SK-N-DZ (cell line): ENCODE results near the gene SPCS1. TPM values are rescaled to one million over a fixed set of nuclear protein-coding genes. Genes with fewer than 3 reads are reported as not detected.
"Not testable (repeated sequence)": the region's sequence is repeated elsewhere in the genome, so short reads cannot be mapped to it uniquely, and the experiment has no call there.

ENCODE experiments used
- DNase-seq: peaks from one replicate; pipeline ENCODE4 v3.0.0-alpha.2; 2015; ENCODE audit warnings: low spot score
- polyA plus RNA-seq, 2 experiments: library from polyadenylated mRNA; depleted of rRNA; stranded (reverse); fragments of >200 nt; gene quantifications; 2 replicates each; pipeline ENCODE4 v1.2.3, GENCODE V29; 2014

Gene SPCS1
- polyA plus RNA-seq (2014; cell fraction: cytosol; rRNA removed) = 126 and 133 TPM in 2 replicates
- 46.8 and 80.2 TPM in 2 replicates for polyA plus RNA-seq (2014; cell fraction: nucleus; rRNA removed)

DNA sequence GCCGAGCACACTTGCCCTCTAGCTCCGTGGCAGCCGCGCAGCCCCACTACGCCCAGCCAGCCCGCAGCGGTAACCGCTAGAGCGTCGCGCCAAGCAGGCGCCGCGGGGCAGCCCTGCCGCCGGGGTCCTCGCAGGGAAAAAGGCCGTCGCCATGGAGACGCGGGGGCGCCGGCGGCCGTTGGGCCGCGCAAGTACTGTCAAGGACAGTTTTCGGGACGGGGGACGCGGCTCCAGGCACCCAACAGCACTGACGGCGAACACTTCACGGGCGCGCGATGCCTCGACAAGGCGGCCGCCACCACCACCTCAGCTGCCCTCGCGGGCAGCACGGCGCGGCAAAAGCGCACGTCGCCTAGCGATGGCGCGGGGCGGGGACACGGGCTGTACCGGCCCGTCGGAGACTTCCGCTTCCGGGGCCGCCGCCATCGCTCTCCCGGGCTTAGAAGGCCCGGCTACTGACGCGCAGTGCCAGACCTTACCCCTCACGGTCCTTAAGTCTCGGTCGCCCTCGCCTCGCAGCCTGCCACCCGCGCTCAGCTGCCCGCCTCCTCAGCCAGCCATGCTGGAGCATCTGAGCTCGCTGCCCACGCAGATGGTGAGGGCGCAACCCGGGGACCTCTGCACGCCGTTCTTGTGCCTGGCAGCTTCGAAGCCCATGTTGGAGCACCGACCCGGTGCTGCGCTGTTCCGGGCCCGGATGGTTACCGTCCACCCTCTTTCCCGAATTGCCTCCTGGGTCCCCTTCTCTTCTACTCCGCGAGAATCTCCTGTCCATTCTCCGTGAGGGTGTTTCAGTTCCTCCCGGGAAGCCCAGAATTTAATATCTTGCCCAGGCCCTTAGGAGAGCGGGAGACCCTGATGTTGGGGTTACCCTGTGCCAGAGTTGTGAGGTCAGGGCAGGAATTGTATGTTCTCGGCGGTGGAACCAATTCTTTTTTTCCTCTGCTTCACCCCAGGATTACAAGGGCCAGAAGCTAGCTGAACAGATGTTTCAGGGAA, at the start of gene SPCS1, which contains the start of gene GLT8D1:
Gene SPCS1, plus strand, starts transcription at position 419 of the 999 bp plus-strand sequence. Its CDS starts 141 bp downstream, at position 560.
Gene GLT8D1, minus strand, starts transcription at position 104 of the 999 bp plus-strand sequence. CDS start 5,331 bp downstream, outside the sequence.
- DNase-seq = peak; percentile 81

DNA sequence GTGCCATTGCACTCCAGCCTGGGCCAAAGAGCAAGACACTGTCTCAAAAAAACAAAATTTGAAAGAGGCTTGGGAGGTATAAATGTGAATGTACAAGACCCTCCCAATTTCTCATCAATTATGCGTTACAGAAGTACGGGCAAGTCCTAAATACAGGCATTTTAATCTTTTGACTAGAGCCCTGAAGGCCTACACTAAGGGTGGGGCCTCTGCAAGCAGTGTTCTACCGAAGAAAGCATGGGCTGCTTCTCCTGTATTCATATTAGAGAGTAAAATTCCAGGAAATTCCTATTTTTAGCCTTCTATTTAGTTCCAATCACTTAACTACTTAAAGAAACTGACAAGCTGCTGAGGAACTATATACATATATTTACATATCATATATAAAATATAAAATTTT, 45.9 kb upstream of the SPCS1 start:
- DNase-seq = no peak

DNA sequence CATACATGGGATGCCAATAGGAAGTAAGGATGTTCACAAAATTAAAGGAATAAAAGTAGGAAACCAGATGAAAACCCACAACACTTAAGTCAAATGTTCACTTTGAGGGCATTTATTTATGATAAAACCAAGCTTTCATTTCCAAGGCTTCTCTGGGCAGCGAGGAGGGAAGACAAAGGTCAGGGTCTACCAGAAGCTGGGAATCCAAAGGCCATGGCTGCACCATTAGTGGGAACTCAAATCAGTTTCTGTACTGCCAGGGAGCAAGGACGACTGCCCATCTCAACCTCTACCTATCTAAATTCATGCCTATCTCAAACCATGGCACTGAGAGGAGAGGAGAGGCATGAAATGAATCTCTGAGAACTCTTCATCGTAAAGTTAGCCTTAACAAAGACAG, 42.8 kb upstream of the SPCS1 start:
- DNase-seq = no peak

DNA sequence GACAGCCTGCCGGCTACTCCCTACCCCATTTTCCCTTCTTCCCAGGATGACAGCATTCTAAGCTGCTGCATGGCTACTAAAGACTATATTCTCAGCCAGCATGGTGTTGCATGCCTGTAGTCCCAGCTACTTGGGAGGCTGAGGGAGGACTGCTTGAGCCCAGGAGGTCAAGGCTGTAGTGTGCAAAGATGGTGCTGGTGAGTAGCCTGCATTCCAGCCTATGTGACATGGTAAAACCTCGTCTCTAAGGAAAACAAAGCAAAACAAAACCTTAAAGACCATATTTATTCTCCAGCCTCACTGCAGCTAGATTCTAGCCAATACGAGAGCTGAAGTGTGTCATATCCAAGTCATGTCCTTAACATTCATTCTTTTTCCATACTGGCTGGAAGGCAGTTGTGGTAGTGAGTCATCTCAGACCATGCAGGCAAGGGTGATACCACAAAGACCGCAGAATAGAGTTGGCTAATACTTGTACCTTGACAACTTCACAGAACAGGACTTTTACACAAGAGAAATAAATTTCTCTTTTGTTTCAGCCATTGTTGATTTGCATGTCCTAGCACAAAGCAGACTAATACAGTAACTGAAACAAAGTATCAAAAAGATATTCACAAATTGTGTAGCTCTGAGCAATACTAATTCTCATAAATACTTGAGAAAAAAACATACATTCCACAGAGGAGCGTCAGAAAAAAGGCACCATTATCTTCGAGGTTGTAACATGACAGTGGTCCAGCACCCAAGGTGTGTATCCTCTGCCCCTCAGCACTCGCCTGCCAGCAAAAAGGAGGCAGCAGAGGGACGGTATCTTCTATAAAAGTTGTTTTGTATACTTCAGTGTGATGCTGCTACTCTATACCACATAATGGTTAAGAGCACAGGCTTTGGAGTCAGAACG, 35.0 kb upstream of the SPCS1 start:
- DNase-seq = no peak

DNA sequence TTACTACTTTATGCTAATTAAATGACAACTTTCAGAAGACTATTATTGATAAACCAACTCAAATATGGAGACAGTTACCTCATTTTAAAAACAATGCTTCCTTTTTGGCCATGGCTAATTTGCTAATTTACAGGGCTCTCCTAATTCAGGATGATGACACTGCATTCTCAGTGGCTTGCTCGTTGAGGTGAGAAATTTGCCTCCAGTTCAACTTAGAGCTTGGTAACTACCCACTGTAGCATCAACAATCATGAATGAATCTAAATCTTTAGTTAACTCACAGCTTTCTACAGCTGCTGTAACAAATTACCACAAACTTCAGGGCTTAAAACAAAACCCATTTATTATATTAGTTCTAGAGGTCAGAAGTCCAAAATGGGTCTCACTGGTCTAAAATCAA, 34.2 kb upstream of the SPCS1 start:
- DNase-seq = no peak

DNA sequence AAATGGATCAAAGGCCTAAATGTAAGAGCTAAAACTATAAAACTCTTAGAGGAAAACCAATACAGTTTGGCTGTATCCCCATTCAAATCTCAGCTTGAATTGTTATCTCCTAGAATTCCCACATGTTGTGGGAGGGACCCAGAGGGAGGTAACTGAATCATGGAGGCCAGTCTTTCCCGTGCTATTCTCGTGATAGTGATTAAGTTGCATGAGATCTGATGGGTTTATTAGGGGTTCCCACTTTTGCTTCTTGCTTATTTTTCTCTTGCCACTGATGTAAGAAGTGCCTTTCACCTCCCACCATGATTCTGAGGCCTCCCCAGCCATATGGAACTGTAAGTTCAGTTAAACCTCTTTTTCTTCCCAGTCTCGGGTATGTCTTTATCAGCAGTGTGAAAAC, 29.7 kb upstream of the SPCS1 start:
- DNase-seq = not testable (repeated sequence)

DNA sequence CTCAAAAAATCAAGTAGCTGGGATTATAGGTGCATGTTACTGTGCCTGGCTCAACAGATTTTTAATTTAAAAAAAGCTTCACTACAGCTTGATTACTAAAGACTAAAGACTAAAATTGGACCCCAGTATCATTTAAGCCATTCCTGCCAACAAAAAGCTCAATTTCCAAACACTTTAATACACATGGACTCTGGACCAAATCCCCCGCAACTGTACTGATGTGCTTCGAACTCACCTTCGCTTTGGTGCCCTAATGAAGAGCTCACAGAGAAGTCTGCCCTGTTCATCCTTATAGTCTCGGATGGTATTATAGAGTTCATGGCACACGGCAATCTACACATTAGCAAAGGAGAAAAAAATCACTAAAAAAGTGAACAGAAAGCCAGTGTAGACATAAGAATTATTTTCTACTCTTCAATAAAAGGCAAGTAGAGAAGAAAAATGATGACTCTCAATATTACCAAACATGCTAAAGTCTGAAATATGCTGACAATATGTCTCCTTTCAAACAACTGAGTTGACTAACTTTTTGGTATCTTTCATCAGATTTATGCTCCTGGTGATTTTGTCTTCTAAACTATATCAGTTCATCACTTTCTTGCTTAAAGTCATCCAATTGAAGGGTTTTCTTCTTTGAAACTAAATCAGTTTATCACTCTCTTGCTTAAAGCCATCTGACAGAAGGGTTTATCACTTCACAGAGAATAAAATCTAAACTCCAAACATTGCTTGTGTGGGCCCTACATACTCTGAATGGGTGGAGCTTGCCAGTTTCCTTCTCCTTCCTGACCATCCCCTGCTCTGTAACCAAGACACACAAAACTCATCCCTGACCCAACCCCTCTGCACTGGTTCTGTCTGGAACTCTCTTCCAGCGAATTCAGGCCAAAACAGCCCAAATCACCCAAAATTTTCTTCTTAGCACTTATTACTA, 27.4 kb upstream of the SPCS1 start:
- no peak for DNase-seq

DNA sequence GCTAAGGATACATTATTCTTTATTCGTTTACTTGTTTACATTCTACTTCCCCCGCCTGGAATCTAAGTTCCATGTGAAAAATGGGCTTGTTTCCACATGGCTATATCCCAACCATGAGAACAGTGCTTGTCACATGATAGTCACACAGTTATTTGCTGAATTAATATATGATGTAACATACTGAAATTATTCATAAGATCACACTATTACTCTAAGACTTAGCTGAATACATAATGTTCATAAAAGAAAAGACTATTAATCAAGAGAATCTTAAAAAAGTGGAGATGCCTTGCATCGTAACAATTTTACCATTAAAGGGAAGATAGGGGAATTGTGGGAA, 26.7 kb upstream of the SPCS1 start:
- no peak for DNase-seq

DNA sequence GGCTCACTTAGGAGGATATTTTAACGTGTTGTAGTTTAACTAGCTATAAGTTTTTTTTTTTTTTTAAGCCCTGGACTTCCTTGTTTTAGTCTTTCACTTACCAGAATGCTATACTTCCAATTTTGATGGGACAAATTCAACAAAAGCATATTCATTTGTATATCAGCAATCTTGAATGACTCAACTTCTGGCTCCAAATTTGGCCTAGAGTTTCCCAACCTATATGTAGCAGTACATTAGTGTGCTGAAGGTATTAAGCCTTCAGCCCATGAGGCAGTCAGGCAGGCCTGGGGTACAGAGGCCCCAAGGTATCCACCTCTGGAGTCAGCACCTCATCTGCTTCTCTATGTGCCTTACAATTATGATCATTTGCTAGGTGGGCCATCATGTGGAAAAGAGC, 26.1 kb upstream of the SPCS1 start:
- no peak for DNase-seq

DNA sequence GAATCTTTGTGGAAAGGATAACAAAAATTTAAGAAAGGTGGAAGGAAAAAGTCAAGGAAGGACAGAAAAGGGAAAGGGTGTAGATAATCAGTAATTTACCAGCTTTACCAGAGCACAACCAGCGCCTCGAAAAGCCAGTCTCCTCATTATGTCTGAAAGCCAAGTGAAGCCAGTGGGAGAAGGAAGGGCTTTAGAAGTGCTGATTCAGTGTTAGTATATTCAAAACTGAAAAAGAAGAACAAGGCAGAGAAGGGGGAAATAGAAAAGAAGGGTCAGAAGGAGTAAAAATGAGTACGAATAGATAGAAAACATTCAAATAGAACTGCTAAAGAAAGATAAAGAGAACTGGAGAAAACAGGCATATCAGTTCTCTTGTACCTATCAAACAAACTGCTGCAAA, 24.3 kb upstream of the SPCS1 start:
- DNase-seq = no peak

DNA sequence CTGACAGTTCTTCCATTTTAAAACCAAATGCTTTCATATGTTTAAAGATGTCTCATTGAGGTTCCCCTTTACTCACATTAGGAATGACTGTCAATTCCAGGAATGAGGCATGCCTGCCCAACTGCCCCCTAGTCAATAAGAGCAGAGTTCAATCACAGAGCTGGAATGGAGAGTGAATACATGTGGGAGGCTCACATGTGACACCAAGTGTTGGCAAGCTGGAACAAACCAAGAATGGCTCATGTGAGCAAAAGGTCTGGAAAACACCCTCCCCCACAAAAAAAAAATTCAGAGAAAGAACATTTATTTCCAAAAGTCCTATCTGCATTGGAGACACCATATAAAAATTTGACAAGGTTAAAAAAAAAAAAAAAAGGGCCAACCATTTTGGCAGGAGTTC, 23.9 kb upstream of the SPCS1 start:
- DNase-seq = no peak

DNA sequence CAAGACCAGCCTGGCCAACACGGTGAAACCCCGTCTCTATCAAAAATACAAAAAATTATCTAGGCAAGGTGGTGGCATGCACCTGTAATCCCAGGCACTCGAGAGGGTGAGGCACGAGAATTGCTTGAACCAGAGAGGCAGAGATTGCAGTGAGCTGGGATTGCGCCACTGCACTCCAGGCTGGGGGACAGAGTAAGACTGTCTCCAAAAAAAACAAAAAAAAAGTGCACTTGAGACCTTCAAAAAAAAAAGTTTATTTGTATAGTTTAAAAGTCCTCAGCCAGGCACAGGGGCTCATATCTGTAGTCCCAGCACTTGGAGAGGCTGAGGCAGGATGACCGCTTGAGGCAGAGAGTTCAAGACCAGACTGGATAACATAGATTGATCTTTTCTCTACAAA, 22.3 kb upstream of the SPCS1 start:
- no peak for DNase-seq

DNA sequence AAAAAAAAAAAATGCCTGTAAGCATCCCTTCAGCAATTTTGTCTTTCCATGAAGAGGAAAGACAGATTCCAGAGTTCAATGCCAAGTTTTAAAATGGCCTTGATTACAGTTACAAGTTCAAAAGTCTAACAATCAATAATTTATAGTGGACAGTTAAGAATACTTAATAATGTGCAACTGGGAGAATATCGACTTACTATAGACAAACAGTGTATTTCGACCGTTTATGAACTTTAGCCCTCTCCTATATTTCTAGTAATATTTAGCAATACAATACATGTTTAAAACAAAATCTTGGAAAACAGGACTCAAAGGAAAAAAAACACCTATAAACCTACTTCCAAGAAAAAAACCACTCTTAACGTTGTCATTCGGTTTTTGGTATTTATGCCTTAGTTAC, 21.7 kb upstream of the SPCS1 start:
- DNase-seq = no peak

DNA sequence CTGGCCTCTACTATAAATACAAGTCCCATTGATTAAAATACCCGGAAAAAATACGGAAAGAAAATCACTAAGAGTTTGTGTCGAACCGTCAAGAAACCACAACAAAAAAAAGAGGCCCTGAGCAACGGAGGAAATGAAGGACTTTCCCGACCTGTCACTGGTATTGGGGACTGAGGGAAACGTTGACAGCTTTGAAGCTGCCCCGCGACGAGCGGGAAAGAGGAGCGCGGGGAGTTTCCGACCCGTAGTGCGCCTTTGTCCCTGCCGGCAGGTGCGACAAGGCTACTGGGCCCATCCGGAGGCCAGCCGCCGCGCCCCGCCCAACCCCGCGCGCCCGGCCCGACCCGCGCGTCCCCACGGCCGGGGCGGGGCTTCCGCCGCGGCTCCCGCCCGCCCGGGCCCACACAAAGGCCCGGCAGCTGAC, 20.6 kb upstream of the SPCS1 start:
- peak; percentile 85 for DNase-seq

DNA sequence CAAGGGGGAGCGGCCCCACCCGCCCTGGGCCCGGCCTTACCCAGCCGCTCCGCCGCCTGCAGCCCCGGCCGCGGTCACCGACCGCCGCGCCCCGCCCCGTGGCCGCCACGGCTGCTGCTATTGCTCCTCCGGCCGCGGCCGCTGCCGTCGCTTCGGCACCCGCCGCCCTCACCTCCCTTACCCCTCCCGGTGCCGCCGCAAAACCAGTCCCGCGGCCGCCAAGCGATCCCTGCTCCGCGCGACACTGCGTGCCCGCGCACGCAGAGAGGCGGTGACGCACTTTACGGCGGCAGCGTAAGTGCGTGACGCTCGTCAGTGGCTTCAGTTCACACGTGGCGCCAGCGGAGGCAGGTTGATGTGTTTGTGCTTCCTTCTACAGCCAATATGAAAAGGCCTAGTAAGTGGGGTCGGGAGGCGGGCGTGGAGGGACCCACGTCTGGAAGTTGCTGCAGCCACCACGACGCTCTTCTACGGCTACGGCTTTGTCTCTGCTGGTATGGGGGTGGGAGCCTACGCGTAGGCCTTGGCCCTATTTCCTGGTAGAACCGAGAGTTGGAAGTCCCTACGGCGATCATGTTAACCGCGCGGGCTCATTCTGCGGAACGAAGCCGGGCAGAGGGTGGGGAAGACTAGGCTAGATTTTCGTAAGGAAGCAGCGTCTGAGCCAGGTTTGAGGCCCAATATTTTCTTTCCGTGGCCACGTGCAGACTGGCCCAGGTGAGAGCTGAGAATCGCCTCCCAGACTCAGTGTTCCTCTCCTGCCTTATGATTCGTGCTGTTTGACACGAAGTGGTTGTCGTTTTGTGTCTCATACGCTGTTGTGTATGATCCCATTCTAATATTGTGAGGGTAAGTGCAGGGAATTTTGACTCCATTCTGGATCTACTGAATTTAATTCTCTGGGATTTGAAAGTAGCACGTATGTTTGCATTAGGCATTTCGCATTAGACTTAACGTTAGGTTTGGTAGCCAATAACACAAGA, 19.9 kb upstream of the SPCS1 start, which contains the start of the genes GNL3 and PBRM1:
Gene GNL3, plus strand, starts transcription at position 324 of the 983 bp plus-strand sequence. Its CDS starts 61 bp downstream, at position 385.
Gene PBRM1, minus strand, starts transcription at position 205 of the 983 bp plus-strand sequence.
- DNase-seq = peak; percentile 93

DNA sequence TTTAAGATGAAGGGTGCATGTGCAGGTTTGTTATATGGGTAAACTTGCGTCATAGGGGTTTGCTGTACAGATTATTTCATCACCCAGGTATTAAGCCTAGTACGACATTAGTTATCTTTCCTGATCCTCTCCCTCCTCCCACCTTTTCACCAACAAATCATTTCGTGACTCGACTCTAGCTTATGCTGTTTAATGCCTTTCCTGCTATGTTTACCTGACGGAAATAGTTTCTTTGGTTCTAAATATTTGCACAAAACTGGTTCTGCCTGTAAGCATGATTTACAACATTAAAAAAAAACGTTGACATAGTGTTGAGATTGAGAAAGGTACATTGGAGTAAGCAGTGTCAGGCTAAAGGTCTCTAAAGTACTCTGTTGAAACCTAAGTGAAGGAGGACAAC, 17.6 kb upstream of the SPCS1 start:
- DNase-seq = no peak

DNA sequence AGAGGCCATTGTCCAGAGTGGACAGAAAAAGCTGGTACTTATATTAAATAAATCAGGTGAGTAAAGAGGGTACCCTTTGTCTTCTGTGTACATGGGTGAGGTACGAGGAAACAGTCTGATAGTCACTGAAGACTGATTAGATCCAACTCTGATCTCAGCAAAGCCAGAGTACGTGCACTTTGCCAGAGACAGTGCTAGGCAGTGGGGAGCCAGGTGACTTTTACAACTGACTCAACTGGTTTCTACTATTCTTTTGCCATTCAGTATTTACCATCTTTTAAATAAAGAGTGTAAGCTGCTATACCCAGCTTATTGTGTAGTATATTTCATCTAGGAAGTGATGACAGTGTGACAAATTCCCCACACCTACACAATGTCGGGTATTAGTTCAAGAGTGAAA, 16.8 kb upstream of the SPCS1 start:
- no peak for DNase-seq

DNA sequence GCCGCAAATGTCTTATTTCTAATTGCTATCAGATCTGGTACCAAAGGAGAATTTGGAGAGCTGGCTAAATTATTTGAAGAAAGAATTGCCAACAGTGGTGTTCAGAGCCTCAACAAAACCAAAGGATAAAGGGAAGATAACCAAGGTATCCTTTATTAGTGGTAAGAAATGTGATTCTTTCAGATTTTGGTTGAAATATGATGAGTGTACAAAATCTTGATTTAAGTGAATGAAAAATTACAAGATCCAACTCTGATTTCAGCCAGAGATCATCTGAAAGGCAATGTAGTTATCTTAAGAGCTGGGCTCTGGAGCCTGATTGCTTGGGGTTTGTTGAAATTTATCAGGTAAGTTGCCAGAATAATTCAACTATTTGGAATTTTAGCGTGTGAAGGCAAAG, 15.3 kb upstream of the SPCS1 start:
- DNase-seq = no peak

DNA sequence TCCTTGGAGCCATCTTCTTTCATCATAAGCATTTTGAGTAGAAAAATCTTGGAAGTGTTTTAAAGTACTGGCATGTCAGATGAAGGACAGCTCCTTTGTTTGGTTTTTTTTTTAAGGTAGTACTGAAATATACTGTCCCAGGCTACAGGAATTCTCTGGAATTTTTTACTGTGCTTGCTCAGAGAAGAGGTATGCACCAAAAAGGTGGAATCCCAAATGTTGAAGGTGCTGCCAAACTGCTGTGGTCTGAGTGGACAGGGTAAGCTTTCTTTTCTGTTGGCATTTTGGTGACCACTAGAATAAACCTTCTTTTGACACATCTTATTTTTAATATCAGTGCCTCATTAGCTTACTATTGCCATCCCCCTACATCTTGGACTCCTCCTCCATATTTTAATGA, 12.8 kb upstream of the SPCS1 start:
- DNase-seq = no peak
